ENCODE data around the gene FAM20C.

The FAM20C gene

DNA sequence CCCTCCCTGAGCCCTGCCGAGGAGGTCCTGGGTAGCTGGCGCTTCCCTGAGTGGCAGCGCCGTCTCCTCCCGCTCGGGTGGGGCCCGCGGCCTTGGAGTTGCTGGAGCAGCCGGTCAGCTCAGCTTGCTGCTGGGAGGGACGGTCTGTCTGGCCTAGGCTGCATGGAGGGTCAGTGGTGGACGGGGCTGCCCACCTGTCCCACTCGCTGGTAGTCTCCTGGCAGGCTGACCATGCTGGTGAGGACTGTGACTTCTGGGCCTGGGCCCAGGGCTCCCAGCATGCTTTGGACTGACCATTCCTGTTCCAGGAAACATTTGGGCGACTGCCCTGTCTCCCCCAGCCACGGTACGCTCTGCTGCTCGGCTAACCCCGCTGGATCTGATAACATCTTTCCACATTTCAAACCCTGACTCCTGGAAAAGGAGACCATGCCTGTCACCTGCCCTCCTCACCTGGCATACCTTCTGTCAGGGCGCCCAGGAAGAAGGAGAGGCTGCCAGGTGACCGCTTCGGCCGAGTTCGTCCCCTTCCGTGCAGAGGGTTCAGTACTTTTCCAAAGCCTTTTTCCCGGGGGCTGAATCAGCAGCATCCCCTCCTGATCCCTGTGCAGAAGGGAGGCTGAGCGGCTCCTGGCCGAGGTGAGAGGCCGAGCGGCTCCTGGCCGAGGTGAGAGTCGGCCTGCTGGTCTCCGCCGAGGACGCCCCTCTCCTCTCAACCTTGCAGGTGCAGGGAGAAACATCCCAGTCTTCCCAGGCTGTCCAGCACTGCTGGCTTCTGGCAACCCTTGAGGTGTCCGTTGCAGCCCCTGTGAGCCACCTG lies 43.4 kb downstream of the FAM20C start:
- Histone ChIP-seq H3K27ac (no peak overlapping the region), H3K36me3 (ENCODE audit: insufficient read depth) (no peaks in the 10 kb centered on the region), H2AFZ (ENCODE audit: low read depth) (no peak overlapping the region), H3K27me3 (ENCODE audit: insufficient read depth, low read depth) (peaks cover 35% of the 10 kb centered on the region), H4K20me1 (ENCODE audit: insufficient read depth) (no peaks in the 10 kb centered on the region), H3K4me1 (ENCODE audit: low read depth, poor library complexity, severe bottlenecking) (no peaks in the 10 kb centered on the region), H3K9ac (no peak overlapping the region), H3K4me3 (IDR thresholded peaks at IDR 0.05; ENCODE audit: insufficient read depth, low read depth, low read length) (no peak overlapping the region), H3K4me2 (no peak overlapping the region), H3K79me2 (ENCODE audit: insufficient read depth, low read depth) (no peaks in the 10 kb centered on the region)
- TF ChIP-seq, protein P1, sequence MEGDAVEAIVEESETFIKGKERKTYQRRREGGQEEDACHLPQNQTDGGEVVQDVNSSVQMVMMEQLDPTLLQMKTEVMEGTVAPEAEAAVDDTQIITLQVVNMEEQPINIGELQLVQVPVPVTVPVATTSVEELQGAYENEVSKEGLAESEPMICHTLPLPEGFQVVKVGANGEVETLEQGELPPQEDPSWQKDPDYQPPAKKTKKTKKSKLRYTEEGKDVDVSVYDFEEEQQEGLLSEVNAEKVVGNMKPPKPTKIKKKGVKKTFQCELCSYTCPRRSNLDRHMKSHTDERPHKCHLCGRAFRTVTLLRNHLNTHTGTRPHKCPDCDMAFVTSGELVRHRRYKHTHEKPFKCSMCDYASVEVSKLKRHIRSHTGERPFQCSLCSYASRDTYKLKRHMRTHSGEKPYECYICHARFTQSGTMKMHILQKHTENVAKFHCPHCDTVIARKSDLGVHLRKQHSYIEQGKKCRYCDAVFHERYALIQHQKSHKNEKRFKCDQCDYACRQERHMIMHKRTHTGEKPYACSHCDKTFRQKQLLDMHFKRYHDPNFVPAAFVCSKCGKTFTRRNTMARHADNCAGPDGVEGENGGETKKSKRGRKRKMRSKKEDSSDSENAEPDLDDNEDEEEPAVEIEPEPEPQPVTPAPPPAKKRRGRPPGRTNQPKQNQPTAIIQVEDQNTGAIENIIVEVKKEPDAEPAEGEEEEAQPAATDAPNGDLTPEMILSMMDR (conservative IDR thresholded peaks at IDR 0.05; ENCODE audit: low read depth, low read length): no peak

DNA sequence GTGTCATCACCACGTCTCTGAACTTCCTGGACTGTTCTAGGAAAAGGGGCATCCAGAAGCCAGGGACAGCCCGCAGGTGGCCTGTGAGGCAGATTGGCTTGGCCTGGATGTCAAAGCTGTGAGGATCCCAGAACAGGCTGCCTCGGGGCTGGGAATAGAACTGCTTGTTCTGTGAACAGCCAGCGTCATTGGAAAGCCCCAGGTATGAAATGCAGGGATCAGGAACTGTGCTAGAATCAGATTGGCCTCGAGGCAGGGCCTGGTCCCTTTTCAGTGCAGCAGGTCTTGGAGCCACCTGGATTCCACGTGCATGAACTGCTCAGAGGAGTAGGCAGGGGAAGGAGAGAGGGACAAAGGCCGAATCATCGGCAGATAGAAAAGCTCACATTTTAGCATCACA lies 44.6 kb downstream of the FAM20C start:
- Histone ChIP-seq H2AFZ (ENCODE audit: low read depth) (no peak overlapping the region), H3K36me3 (ENCODE audit: insufficient read depth) (no peaks in the 10 kb centered on the region), H3K4me2 (no peak overlapping the region), H3K4me1 (ENCODE audit: low read depth, poor library complexity, severe bottlenecking) (no peaks in the 10 kb centered on the region), H3K27ac (no peak overlapping the region), H3K79me2 (ENCODE audit: insufficient read depth, low read depth) (no peaks in the 10 kb centered on the region), H3K27me3 (ENCODE audit: insufficient read depth, low read depth) (peaks cover 31% of the 10 kb centered on the region), H3K4me3 (IDR thresholded peaks at IDR 0.05; ENCODE audit: insufficient read depth, low read depth, low read length) (no peak overlapping the region), H3K9ac (no peak overlapping the region), H4K20me1 (ENCODE audit: insufficient read depth) (no peaks in the 10 kb centered on the region)
- TF ChIP-seq, protein P1 (conservative IDR thresholded peaks at IDR 0.05; ENCODE audit: low read depth, low read length): no peak

DNA sequence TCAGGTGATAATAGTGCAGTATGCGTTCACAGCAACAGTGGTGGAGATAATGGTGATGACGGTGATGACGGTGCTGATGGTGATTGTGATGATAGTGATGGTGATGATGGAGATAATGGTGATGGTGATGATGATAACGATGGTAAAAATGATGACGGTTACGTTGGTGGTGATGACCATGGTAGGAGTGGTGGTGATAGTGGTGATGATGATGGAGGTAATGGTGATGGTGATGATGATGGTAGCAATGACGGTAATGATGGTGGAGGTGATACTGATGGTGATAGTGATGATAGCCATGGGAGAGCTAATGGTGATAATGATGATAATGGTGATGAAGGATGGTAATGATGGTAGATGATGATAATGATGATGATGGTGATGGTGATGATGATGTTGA lies 45.0 kb downstream of the FAM20C start:
- no peak overlapping the region for H2AFZ ChIP-seq (ENCODE audit: low read depth)
- no peak overlapping the region for H3K27ac ChIP-seq
- H3K79me2 ChIP-seq (ENCODE audit: insufficient read depth, low read depth): no peaks in the 10 kb centered on the region
- H3K4me1 ChIP-seq (ENCODE audit: low read depth, poor library complexity, severe bottlenecking): no peaks in the 10 kb centered on the region
- no peaks in the 10 kb centered on the region for H3K36me3 ChIP-seq (ENCODE audit: insufficient read depth)
- no peak overlapping the region for H3K4me3 ChIP-seq (IDR thresholded peaks at IDR 0.05; ENCODE audit: insufficient read depth, low read depth, low read length)
- H3K27me3 ChIP-seq (ENCODE audit: insufficient read depth, low read depth): peaks cover 31% of the 10 kb centered on the region
- H4K20me1 ChIP-seq (ENCODE audit: insufficient read depth): no peaks in the 10 kb centered on the region
- H3K9ac ChIP-seq: no peak overlapping the region
- TF ChIP-seq, protein P1 (conservative IDR thresholded peaks at IDR 0.05; ENCODE audit: low read depth, low read length): no peak
- no peak overlapping the region for H3K4me2 ChIP-seq

DNA sequence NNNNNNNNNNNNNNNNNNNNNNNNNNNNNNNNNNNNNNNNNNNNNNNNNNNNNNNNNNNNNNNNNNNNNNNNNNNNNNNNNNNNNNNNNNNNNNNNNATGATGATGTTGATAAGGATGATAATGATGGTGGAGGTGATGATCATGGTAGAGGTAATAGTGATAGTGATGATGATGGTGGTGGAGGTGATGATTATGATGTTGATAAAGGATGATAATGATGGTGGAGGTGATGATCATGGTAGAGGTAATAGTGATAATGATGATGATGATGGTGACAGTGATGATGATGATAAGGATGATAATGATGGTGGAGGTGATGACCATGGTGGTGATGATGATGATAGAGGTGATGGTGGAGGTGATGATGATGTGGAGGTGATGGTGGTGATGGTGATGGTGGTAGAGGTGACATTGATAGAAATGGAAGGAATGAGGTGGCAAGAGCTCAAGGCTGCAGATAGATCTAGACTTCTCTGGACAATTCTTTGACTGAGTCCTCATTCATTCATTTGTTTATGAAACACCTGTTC lies 47.8 kb downstream of the FAM20C start:
- no peak overlapping the region for H3K27ac ChIP-seq
- H3K36me3 ChIP-seq (ENCODE audit: insufficient read depth): no peaks in the 10 kb centered on the region
- no peaks in the 10 kb centered on the region for H3K4me1 ChIP-seq (ENCODE audit: low read depth, poor library complexity, severe bottlenecking)
- H3K4me2 ChIP-seq: no peak overlapping the region
- no peak overlapping the region for H3K9ac ChIP-seq
- H4K20me1 ChIP-seq (ENCODE audit: insufficient read depth): no peaks in the 10 kb centered on the region
- no peak overlapping the region for H2AFZ ChIP-seq (ENCODE audit: low read depth)
- H3K4me3 ChIP-seq (IDR thresholded peaks at IDR 0.05; ENCODE audit: insufficient read depth, low read depth, low read length): no peak overlapping the region
- no peaks in the 10 kb centered on the region for H3K79me2 ChIP-seq (ENCODE audit: insufficient read depth, low read depth)
- H3K27me3 ChIP-seq (ENCODE audit: insufficient read depth, low read depth): peaks cover 17% of the 10 kb centered on the region
- TF ChIP-seq, protein P1 (conservative IDR thresholded peaks at IDR 0.05; ENCODE audit: low read depth, low read length): no peak

All from KMS-11 (cell line).